H9 (cell line): ENCODE results near the gene TIPRL. TPM values are rescaled to one million over a fixed set of nuclear protein-coding genes. Genes with fewer than 3 reads are reported as not detected.
A peak's percentile ranks its signal among the peaks of the same experiment; 100 is the strongest.

Experiments
- DNase-seq: peaks from one replicate; pipeline ENCODE4 v3.0.0-alpha.2; 2017
- H2AFZ ChIP-seq: one replicate; pipeline ENCODE4 v1.6.1; 2013; ENCODE audit warnings: mild to moderate bottlenecking, low read length, control low read depth, moderate library complexity
- H2AK5ac ChIP-seq: 2 replicates; pipeline ENCODE4 v1.6.1; 2013; ENCODE audit warnings: low read length, control low read depth, mixed read lengths; ENCODE audit not compliant: insufficient read length
- H2BK120ac ChIP-seq: one replicate; pipeline ENCODE4 v1.6.1; 2013; ENCODE audit warnings: low read depth, mild to moderate bottlenecking, low read length, control low read depth, inconsistent platforms; ENCODE audit not compliant: poor library complexity, severe bottlenecking
- H2BK12ac ChIP-seq: 2 replicates; pipeline ENCODE4 v1.6.1; 2013; ENCODE audit warnings: low read length, control low read depth, mixed read lengths, low read depth; ENCODE audit not compliant: insufficient read length
- H2BK15ac ChIP-seq: 2 replicates; pipeline ENCODE4 v1.6.1; 2013; ENCODE audit warnings: low read depth, low read length, control low read depth
- H2BK20ac ChIP-seq: one replicate; pipeline ENCODE4 v1.6.1; 2013; ENCODE audit warnings: low read depth, mild to moderate bottlenecking, low read length, control low read depth, inconsistent platforms; ENCODE audit not compliant: poor library complexity, severe bottlenecking
- H2BK5ac ChIP-seq: 2 replicates; pipeline ENCODE4 v1.6.1; 2013; ENCODE audit warnings: low read length, control low read depth, mixed read lengths; ENCODE audit not compliant: insufficient read length
- H3K14ac ChIP-seq: 2 replicates; pipeline ENCODE4 v1.6.1; 2013; ENCODE audit warnings: low read length, control low read depth; ENCODE audit not compliant: insufficient read depth
- H3K18ac ChIP-seq: 2 replicates; pipeline ENCODE4 v1.6.1; 2013; ENCODE audit warnings: low read depth, mild to moderate bottlenecking, mixed read lengths, low read length, control low read depth; ENCODE audit not compliant: insufficient read length
- H3K23ac ChIP-seq: 2 replicates; pipeline ENCODE4 v1.6.1; 2013; ENCODE audit warnings: low read length, control low read depth, mixed read lengths, low read depth; ENCODE audit not compliant: insufficient read length
- H3K23me2 ChIP-seq: 2 replicates; pipeline ENCODE4 v1.6.1; 2013; ENCODE audit warnings: low read depth, mild to moderate bottlenecking, mixed read lengths, low read length, control low read depth; ENCODE audit not compliant: insufficient read length, poor library complexity, severe bottlenecking
- H3K27ac ChIP-seq: 2 replicates; pipeline ENCODE4 v1.5.1; 2013; ENCODE audit warnings: low read length, control low read depth, mixed read lengths, low read depth; ENCODE audit not compliant: insufficient read length
- H3K27me3 ChIP-seq: 2 replicates; pipeline ENCODE4 v1.6.1; 2013; ENCODE audit warnings: low read length, control low read depth, inconsistent platforms; ENCODE audit not compliant: insufficient read depth
- H3K4ac ChIP-seq: 2 replicates; pipeline ENCODE4 v1.6.1; 2013; ENCODE audit warnings: low read depth, mild to moderate bottlenecking, control low read depth, inconsistent platforms, low read length, moderate library complexity
- H3K4me1 ChIP-seq: 2 replicates; pipeline ENCODE4 v1.6.1; 2013; ENCODE audit warnings: low read length, control low read depth, inconsistent platforms; ENCODE audit not compliant: insufficient read depth
- H3K4me2 ChIP-seq: 2 replicates; pipeline ENCODE4 v1.6.1; 2013; ENCODE audit warnings: low read length, control low read depth, mixed read lengths; ENCODE audit not compliant: insufficient read length, insufficient read depth
- H3K56ac ChIP-seq: 2 replicates; pipeline ENCODE4 v1.6.1; 2013; ENCODE audit warnings: low read depth, mild to moderate bottlenecking, mixed read lengths, low read length, control low read depth; ENCODE audit not compliant: insufficient read length
- H3K79me1 ChIP-seq: 2 replicates; pipeline ENCODE4 v1.6.1; 2013; ENCODE audit warnings: low read depth, mild to moderate bottlenecking, moderate library complexity, low read length, control low read depth, inconsistent platforms; ENCODE audit not compliant: insufficient read depth, poor library complexity, severe bottlenecking
- H3K79me2 ChIP-seq: 2 replicates; pipeline ENCODE4 v1.6.1; 2013; ENCODE audit warnings: low read length, control low read depth, inconsistent platforms; ENCODE audit not compliant: insufficient read depth
- H3K9ac ChIP-seq: 2 replicates; pipeline ENCODE4 v1.6.1; 2013; ENCODE audit warnings: low read length, control low read depth, mixed read lengths; ENCODE audit not compliant: insufficient read length; ENCODE audit errors: extremely low read depth
- H3K9me3 ChIP-seq: one replicate; pipeline ENCODE4 v1.6.1; 2013; ENCODE audit warnings: low read depth, low read length, inconsistent platforms; ENCODE audit not compliant: control insufficient read depth
- H3T11ph ChIP-seq: one replicate; pipeline ENCODE4 v1.6.1; 2013; ENCODE audit warnings: mild to moderate bottlenecking, low read length, control low read depth, inconsistent platforms
- H4K20me1 ChIP-seq: one replicate; pipeline ENCODE4 v1.6.1; 2013; ENCODE audit not compliant: control insufficient read depth, insufficient read length, insufficient read depth
- H4K5ac ChIP-seq: 2 replicates; pipeline ENCODE4 v1.6.1; 2013; ENCODE audit warnings: low read depth, mild to moderate bottlenecking, mixed read lengths, low read length, control low read depth; ENCODE audit not compliant: insufficient read length
- H4K8ac ChIP-seq: replicated peaks from 2 replicates; pipeline ENCODE4 v1.6.1; 2013; ENCODE audit warnings: low read length, control low read depth, mixed read lengths, low read depth; ENCODE audit not compliant: insufficient read length
- H4K91ac ChIP-seq: 2 replicates; pipeline ENCODE4 v1.6.1; 2013; ENCODE audit warnings: low read depth, mild to moderate bottlenecking, moderate library complexity, mixed read lengths, low read length, control low read depth; ENCODE audit not compliant: insufficient read length
- H3K27ac Mint-ChIP-seq, 3 experiments: 2 replicates in 2 of 3; 3 replicates in 1 of 3; pipeline ENCODE4 v1.8.0; 2020 to 2021; ENCODE audit warnings: mixed read lengths in 3 of 3, mild to moderate bottlenecking in 1 of 3, moderate library complexity in 1 of 3
- H3K27me3 Mint-ChIP-seq: 2 replicates; pipeline ENCODE4 v1.8.0; 2021; ENCODE audit warnings: low read depth, mild to moderate bottlenecking, moderate library complexity, mixed read lengths
- H3K36me3 Mint-ChIP-seq, 3 experiments: 2 replicates in 2 of 3; 3 replicates in 1 of 3; pipeline ENCODE4 v1.8.0; 2020 to 2021; ENCODE audit warnings: low read depth in 3 of 3, mixed read lengths in 3 of 3; ENCODE audit not compliant: insufficient read depth in 1 of 3
- H3K4me1 Mint-ChIP-seq, 2 experiments: 2 replicates each; pipeline ENCODE4 v1.8.0; 2020; ENCODE audit warnings: mixed read lengths in 2 of 2
- H3K4me3 Mint-ChIP-seq, 2 experiments: 2 replicates in 1 of 2; 3 replicates in 1 of 2; pipeline ENCODE4 v1.8.0; 2020 to 2021; ENCODE audit warnings: mild to moderate bottlenecking in 2 of 2, mixed read lengths in 2 of 2, moderate library complexity in 1 of 2
- H3K9me3 Mint-ChIP-seq, 2 experiments: 2 replicates in 1 of 2; 3 replicates in 1 of 2; pipeline ENCODE4 v1.8.0; 2020; ENCODE audit warnings: mild to moderate bottlenecking in 2 of 2, mixed read lengths in 2 of 2, moderate library complexity in 1 of 2
- CTCF ChIP-seq: fragments of 200-600 bp; sonication (generic); conservative IDR thresholded peaks from 3 replicates; pipeline ENCODE4 v1.8.0; 2021; ENCODE audit warnings: antibody characterized with exemption, mild to moderate bottlenecking
- WGBS: extraction: QIAGEN DNeasy Blood & Tissue Kit; methylation state at CpG from one replicate; pipeline ENCODE4 v1.1.7; 2013; ENCODE audit warnings: missing lambda C conversion rate, low lambda C conversion rate, mixed read lengths; ENCODE audit not compliant: insufficient read length; ENCODE audit errors: extremely low coverage; 5-methylcytosine and 5-hydroxymethylcytosine counted together
- total RNA-seq: library from RNA; stranded (reverse); gene quantifications from 2 replicates; pipeline ENCODE4 v1.2.1, GENCODE V29; 2021

The TIPRL gene
- total RNA-seq, 1 experiment from 2014 or later, result 24.4 TPM

GRCh38 chr1:168146626-168147025, 32.1 kb upstream of the TIPRL start:
- Histone ChIP-seq H3K4me2 (no peak overlapping the region), H3K14ac (no peak overlapping the region), H3K9ac (no peak overlapping the region), H2BK5ac (no peak overlapping the region), H3K79me2 (no peaks in the 10 kb centered on the region), H2AK5ac (no peak overlapping the region), H4K8ac (no peak overlapping the region), H3K4me1 (no peaks in the 10 kb centered on the region), H3K23ac (no peak overlapping the region), H2BK20ac (no peak overlapping the region), H2BK120ac (no peak overlapping the region), H3K4ac (no peak overlapping the region), H3T11ph (no peak overlapping the region), H3K79me1 (no peaks in the 10 kb centered on the region), H4K20me1 (no peaks in the 10 kb centered on the region), H3K27ac (no peak overlapping the region), H2BK12ac (no peak overlapping the region), H4K91ac (no peak overlapping the region), H3K18ac (no peak overlapping the region), H4K5ac (no peak overlapping the region), H3K23me2 (no peaks in the 10 kb centered on the region), H3K56ac (no peak overlapping the region), H2BK15ac (no peak overlapping the region), H3K9me3 (no peaks in the 10 kb centered on the region), H2AFZ (no peak overlapping the region), H3K27me3 (no peaks in the 10 kb centered on the region)
- Mint-ChIP-seq H3K4me1 (peaks cover 7 to 8% of the 10 kb centered on the region in 2 experiments), H3K27me3 (peaks cover 3% of the 10 kb centered on the region; the same call in 1 of the 2 replicates), H3K4me3 (no peak overlapping the region), H3K36me3 (no peaks in the 10 kb centered on the region), H3K9me3 (no peaks in the 10 kb centered on the region), H3K27ac (no peak overlapping the region)
- no peak for TF ChIP-seq CTCF
- peak; percentile 46 for DNase-seq
- no CpG with 5 or more reads among the region's 11 CpGs for WGBS
